Keratinocyte (primary cell): Measurements from ENCODE around the gene CLNK. TPM values are rescaled to one million over a fixed set of nuclear protein-coding genes. Genes with fewer than 3 reads are reported as not detected.

Experiments
- DNase-seq: peaks from one replicate; pipeline ENCODE4 v3.0.0-alpha.2; 2011; ENCODE audit warnings: low read depth, missing footprints, low spot score
- FAIRE-seq: peaks from 2 replicates; lab custom pipeline; 2011; peaks lifted over from hg19 to GRCh38; lab: Jason Lieb, UNC
- H2AFZ ChIP-seq: 2 replicates; pipeline ENCODE4 v1.6.0; 2012; ENCODE audit warnings: low read length, control low read depth, inconsistent platforms; ENCODE audit not compliant: control insufficient read depth
- H3K27ac ChIP-seq: 2 replicates; pipeline ENCODE4 v1.5.1; 2011; ENCODE audit warnings: low read length; ENCODE audit not compliant: control insufficient read depth, insufficient read depth
- H3K27me3 ChIP-seq: 3 replicates; pipeline ENCODE4 v1.6.0; 2011; ENCODE audit warnings: low read length; ENCODE audit not compliant: control insufficient read depth, insufficient read depth; ENCODE audit errors: extremely low read depth
- H3K36me3 ChIP-seq, 2 experiments: 2 replicates in 1 of 2; 3 replicates in 1 of 2; pipeline ENCODE4 v1.5.1; 2011; ENCODE audit warnings: low read length in 2 of 2, mild to moderate bottlenecking in 1 of 2; ENCODE audit not compliant: control insufficient read depth in 2 of 2, insufficient read depth in 2 of 2; ENCODE audit errors: extremely low read depth in 1 of 2
- H3K4me1 ChIP-seq: 3 replicates; pipeline ENCODE4 v1.5.1; 2011; ENCODE audit warnings: low read length; ENCODE audit not compliant: control insufficient read depth, insufficient read depth; ENCODE audit errors: extremely low read depth
- H3K4me2 ChIP-seq: 3 replicates; pipeline ENCODE4 v1.6.0; 2011; ENCODE audit warnings: low read depth, low read length; ENCODE audit not compliant: control insufficient read depth, insufficient read depth; ENCODE audit errors: extremely low read depth
- H3K4me3 ChIP-seq, 3 experiments: fragments of 200-600 bp in 1 of 3; sonication (generic) in 1 of 3; 2 replicates in 2 of 3; 3 replicates in 1 of 3; pipeline ENCODE4 v1.5.1; 2011 to 2016; ENCODE audit warnings: low read length in 3 of 3, mild to moderate bottlenecking in 3 of 3, control low read depth in 2 of 3, inconsistent platforms in 1 of 3, low read depth in 1 of 3, mixed read lengths in 1 of 3, mixed run types in 1 of 3, moderate library complexity in 1 of 3; ENCODE audit not compliant: control insufficient read depth in 2 of 3, insufficient read depth in 2 of 3; ENCODE audit errors: extremely low read depth in 1 of 3
- H3K79me2 ChIP-seq: 2 replicates; pipeline ENCODE4 v1.6.0; 2012; ENCODE audit warnings: low read length; ENCODE audit not compliant: control insufficient read depth, insufficient read depth
- H3K9ac ChIP-seq: 3 replicates; pipeline ENCODE4 v1.6.0; 2011; ENCODE audit warnings: low read length; ENCODE audit not compliant: control insufficient read depth, insufficient read depth; ENCODE audit errors: extremely low read depth
- H3K9me1 ChIP-seq: 3 replicates; pipeline ENCODE4 v1.6.0; 2011; ENCODE audit warnings: low read length; ENCODE audit not compliant: control insufficient read depth, insufficient read depth; ENCODE audit errors: extremely low read depth
- H3K9me3 ChIP-seq: 2 replicates; pipeline ENCODE4 v1.5.1; 2012; ENCODE audit warnings: low read depth, low read length; ENCODE audit not compliant: control insufficient read depth
- H4K20me1 ChIP-seq: 3 replicates; pipeline ENCODE4 v1.6.0; 2011; ENCODE audit warnings: low read length; ENCODE audit not compliant: control insufficient read depth, insufficient read depth; ENCODE audit errors: extremely low read depth
- CTCF ChIP-seq, 3 experiments: IDR thresholded peaks in 1 of 3; conservative IDR thresholded peaks in 1 of 3; optimal IDR thresholded peaks in 1 of 3; 2 replicates in 2 of 3; 3 replicates in 1 of 3; pipeline versions ENCODE3 to v1.5.1; 2011; ENCODE audit warnings: low read length in 3 of 3, mild to moderate bottlenecking in 3 of 3, moderate library complexity in 2 of 3, control low read depth in 1 of 3, inconsistent platforms in 1 of 3; ENCODE audit not compliant: insufficient read depth in 2 of 3; ENCODE audit errors: extremely low read depth in 1 of 3
- EZH2 ChIP-seq: IDR thresholded peaks from one replicate; pipeline ENCODE4 v1.6.1; 2012; ENCODE audit warnings: inconsistent platforms, mild to moderate bottlenecking, low read length, moderate library complexity
- dilution Hi-C: fragments of 300-500 bp; cut with MboI; formaldehyde crosslinking; loops from one replicate; pipeline ENCODE4 v1.7.0; 2020; ENCODE audit warnings: low sequenced_read_pairs; ENCODE audit not compliant: extremely low pct_ligation_motif_present
- polyA plus RNA-seq, 5 experiments: library from polyadenylated mRNA; depleted of rRNA in 3 of 5; stranded (reverse) in 3 of 5; stranded (forward) in 1 of 5; unstranded in 1 of 5; fragments of >200 nt; gene quantifications; 1 replicate in 1 of 5; 2 replicates in 3 of 5; 3 replicates in 1 of 5; pipeline versions ENCODE4 v1.2.1 to v1.2.3, GENCODE V29; 2011 to 2012; ENCODE audit warnings: missing spikeins in 2 of 5, low read depth in 1 of 5, low replicate concordance in 1 of 5

Gene CLNK
- polyA plus RNA-seq, 1 donor (not counting 4 experiments of a cell fraction or from before 2014, with no cell fraction given) = not detected

DNA sequence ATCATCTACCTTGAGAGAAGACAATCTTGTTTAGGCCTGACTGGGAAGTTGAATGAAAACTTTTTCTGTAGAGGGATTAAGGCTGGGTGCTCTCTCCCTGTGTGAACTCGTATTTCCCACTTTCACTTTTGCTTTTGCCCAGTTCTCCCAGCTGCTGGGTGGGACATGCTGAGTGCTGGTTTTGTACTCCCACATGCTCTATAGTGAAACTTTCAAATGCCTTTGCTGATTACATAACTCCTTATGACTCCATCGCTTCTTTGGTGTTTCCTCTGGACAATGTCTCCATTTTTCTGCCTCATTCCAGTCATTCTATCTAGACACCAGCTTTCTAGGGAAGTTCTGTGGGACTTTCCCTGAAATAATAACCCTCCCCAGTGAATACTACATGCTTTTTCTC lies 100.5 kb downstream of the CLNK start:
- no peaks in the 10 kb centered on the region for H3K9me3 ChIP-seq
- no peaks in the 10 kb centered on the region for H3K27me3 ChIP-seq
- peak overlapping the region; percentile 85 for H2AFZ ChIP-seq
- TF ChIP-seq EZH2 = no peak
- no peak for TF ChIP-seq CTCF (optimal IDR thresholded peaks at IDR 0.05 in 1 of 3, IDR thresholded peaks at IDR 0.05 in 1 of 3, conservative IDR thresholded peaks at IDR 0.05 in 1 of 3; ENCODE audit: extremely low read depth in 1 of 3, insufficient read depth in 2 of 3, low read length in 3 of 3)
- H3K9me1 ChIP-seq = no peaks in the 10 kb centered on the region
- no peak overlapping the region for H3K27ac ChIP-seq
- FAIRE-seq = peak; percentile 75
- H3K4me1 ChIP-seq = no peaks in the 10 kb centered on the region
- H3K4me2 ChIP-seq = peak overlapping the region; percentile 65
- dilution Hi-C loops = no loop called here
- no peak for DNase-seq
- H3K9ac ChIP-seq = no peak overlapping the region
- no peaks in the 10 kb centered on the region for H3K79me2 ChIP-seq
- peak overlapping the region in 1 of 3 experiments; percentile 48 for H3K4me3 ChIP-seq
- no peaks in the 10 kb centered on the region for H3K36me3 ChIP-seq
- no peaks in the 10 kb centered on the region for H4K20me1 ChIP-seq

DNA sequence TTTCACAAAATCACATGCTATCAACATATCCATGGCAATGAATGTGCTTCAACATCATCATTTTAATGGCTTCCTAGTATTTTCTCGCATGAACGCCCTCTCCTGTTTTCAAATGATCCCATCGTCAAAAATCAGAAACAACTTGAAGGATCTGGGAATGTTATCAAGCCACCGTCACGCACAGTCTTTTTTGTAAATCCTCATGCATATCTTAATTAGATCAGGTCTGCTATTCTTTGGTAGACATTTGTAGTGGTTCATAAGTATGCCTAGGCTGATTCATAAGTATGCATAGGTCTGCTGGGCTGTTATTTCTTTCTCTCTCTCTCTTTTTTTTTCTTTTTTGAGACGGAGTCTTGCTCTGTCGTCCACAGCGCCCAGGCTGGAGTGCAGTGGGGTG lies 101.6 kb downstream of the CLNK start:
- Histone ChIP-seq H3K9me3 (no peaks in the 10 kb centered on the region), H2AFZ (no peak overlapping the region), H3K27me3 (no peaks in the 10 kb centered on the region), H3K4me3 (no peak overlapping the region), H4K20me1 (no peaks in the 10 kb centered on the region), H3K9ac (no peak overlapping the region), H3K79me2 (no peaks in the 10 kb centered on the region), H3K4me2 (no peak overlapping the region), H3K36me3 (no peaks in the 10 kb centered on the region), H3K27ac (no peak overlapping the region), H3K4me1 (no peaks in the 10 kb centered on the region), H3K9me1 (no peaks in the 10 kb centered on the region)
- DNase-seq (no peak), FAIRE-seq (no peak)
- dilution Hi-C loops = no loop called here
- TF ChIP-seq CTCF (optimal IDR thresholded peaks at IDR 0.05 in 1 of 3, IDR thresholded peaks at IDR 0.05 in 1 of 3, conservative IDR thresholded peaks at IDR 0.05 in 1 of 3; ENCODE audit: extremely low read depth in 1 of 3, insufficient read depth in 2 of 3, low read length in 3 of 3) = no peak
- TF ChIP-seq EZH2 = no peak
